DND-41 (cell line): ENCODE data around the gene EHD1.

ENCODE experiments used
- CTCF ChIP-seq: IDR thresholded peaks from 2 replicates; pipeline ENCODE4 v1.5.1; 2012; ENCODE audit warnings: borderline replicate concordance, low read length, moderate library complexity, mild to moderate bottlenecking; ENCODE audit not compliant: poor library complexity, severe bottlenecking; ENCODE audit errors: extremely low read depth
- EZH2 ChIP-seq: IDR thresholded peaks from 3 replicates; pipeline ENCODE4 v1.6.1; 2012; ENCODE audit warnings: borderline replicate concordance, low read depth, mild to moderate bottlenecking, moderate library complexity, low read length, inconsistent platforms; ENCODE audit not compliant: severe bottlenecking

- TF ChIP-seq CTCF: no peak
- TF ChIP-seq EZH2: no peak
Measured at GRCh38 chr11:64837887-64838351, 40.5 kb downstream of the EHD1 start.
